Kidney capillary endothelial cell (primary cell): ENCODE measurements around the gene IGF2.

Source experiments
- DNase-seq: peaks from one replicate; pipeline ENCODE4 v3.0.0-alpha.2; 2018; ENCODE audit warnings: low spot score

Gene IGF2

GRCh38 chr11:2153581-2154194 is 14.5 kb upstream of the IGF2 start:
- no peak for DNase-seq

DNA sequence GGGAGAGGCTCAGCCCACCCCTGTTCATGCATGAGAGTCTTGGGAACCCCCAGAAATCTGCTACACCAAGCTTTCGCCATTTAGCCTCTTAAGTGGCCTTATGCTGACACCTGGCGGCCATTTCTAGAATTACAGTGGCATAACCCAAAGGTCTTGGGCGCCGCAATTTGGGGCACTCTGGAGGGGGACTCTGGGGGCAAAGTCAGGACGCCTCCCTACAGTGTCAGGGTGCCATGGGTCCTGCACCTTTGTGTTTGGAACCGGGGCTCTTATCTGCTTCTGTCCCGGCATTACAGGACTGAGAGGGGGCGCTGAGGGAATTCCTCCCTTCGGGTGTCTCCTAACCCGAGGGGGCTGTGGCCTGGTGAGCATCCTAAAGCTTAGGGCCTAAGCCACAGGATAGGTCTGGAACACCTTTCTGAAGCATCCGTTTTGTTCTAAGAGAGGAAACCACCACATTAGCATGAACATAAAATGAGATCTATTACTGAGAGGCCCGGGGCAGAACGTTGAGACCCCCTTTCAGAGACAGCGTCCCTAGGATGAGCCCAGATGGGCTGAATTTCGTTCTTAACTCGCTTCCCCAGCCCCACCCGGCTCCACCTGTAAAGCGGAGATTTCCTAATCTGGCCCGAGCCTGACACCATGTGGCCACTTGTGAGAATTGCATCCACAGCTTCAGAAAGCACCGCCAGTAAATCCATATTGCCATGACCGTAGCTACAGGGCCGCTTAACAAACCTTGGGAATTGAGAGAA is 12.5 kb upstream of the IGF2 start:
- DNase-seq = peak; percentile 56

GRCh38 chr11:2149864-2150847 is 11.0 kb upstream of the IGF2 start:
- peak; percentile 27 for DNase-seq

DNA sequence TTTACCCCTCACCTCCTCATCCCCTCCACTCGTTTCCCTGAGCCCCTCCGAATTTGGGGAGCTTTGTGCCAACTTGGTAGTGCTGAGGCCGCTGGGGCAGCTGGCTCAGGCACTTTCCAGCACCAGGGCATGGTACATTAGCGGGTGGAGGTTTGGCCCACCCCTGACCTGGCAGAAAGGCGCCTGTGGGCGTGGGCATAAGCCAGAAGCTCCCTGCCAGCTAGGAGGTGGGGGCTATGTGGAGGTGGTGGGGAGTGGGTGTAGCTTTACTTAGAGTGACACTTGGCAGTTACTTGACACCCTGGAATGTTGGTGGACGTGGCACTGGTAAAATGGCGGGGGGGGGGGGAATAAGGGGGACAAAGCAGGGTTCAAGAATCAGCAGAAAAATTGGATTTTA is 10.3 kb upstream of the IGF2 start:
- no peak for DNase-seq

DNA sequence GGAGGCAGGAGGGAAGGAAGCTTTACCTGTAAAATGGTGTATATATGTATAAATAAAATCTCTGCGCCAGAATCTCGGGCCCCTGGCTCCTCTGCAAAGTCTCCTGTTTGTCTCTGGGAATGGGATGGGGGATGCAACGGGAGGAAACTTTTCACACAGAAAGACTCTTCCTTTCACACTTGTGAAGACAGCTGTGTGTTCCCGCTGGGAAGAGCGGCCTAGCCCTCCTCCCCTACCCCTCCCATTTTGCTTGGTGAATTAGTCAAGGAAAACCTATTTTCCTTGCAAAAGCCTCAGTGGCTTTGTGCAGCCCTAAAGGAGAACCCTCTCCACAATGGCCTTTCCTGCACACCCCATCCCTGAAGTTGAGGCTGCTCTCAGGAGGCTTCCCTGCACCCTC is 9.4 kb upstream of the IGF2 start:
- DNase-seq = no peak

- no peak for DNase-seq
Observed at GRCh38 chr11:2147391-2147790, 8.2 kb upstream of the IGF2 start.

- DNase-seq = no peak
Observed at GRCh38 chr11:2146051-2146450, 6.9 kb upstream of the IGF2 start.

DNA sequence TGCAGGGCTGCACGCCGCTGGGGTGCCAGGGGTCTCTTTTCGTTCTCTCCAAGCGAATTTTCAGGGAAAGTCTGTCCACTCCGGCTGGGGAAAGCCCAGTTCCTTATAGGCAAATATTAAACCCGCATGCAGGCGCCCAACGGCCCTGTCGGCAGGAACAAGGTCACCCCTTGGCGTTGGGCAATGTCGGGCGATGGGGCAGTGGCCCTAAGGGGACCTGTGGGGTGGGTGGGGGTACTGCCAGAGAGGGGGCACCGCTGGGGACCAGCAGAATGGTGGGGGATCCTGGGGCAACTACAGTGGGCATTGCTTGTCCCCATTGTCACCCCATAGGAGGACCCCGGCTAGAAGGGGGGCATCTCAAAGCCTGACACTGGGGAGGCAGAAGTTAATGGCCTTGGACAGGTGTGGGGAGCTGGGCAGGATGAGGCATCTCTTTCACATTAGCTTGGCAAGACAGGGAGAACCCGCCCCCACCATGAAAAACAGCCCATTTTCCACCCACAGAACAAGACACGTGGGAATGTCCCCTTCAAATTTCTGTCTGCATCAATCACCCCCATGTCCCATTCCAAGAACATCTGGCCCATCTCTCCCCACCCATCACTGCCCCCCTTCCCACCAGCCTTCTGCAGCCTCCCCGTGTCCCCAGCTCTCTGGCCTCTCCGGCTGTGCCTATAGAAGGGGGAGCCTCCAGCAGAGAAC is 5.5 kb upstream of the IGF2 start:
- DNase-seq = no peak

- DNase-seq = no peak
Observed at GRCh38 chr11:2143799-2144543, 4.8 kb upstream of the IGF2 start.

DNA sequence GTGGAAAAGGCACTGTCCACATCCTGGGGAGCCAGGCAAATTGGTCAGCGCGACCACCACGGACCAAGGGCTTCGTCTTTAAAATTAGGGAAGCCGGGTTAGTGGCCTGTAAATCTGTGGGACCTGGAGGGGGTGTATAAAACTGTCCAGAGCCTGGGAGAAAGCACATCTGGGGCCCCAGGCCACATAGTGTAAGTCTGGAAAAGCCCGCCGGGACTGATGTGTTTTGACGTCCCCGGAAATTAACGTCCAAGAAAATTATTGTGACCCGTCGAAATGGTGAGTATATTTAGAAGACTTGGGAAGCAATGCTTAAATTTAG is 4.2 kb upstream of the IGF2 start:
- DNase-seq = no peak

- DNase-seq = no peak
Observed at GRCh38 chr11:2142762-2143202, 3.6 kb upstream of the IGF2 start.

DNA sequence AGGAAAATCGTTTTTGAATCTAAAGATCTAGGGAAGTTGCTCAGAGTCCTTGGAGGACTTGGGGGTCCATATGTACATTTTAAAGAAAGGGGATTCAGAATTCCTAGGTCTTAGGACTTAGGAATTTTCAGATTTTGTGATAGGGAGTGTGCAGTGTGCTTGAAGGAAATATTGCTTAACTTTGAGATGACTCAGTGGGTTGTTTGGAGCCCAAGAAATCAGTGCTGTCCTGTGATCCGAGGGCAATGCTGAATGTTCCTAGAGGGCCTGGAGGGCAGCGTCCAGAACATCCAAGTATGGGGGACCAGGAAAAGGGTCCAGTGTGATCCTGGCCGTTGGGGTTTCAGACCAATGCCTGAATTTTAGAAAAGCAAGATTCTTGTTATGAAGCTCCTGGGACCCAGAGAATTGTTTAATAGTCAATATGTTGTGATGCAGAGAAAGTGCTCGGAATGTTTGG is 3.1 kb upstream of the IGF2 start:
- no peak for DNase-seq

GRCh38 chr11:2140411-2141400 is 1.5 kb upstream of the IGF2 start:
- no peak for DNase-seq

DNA sequence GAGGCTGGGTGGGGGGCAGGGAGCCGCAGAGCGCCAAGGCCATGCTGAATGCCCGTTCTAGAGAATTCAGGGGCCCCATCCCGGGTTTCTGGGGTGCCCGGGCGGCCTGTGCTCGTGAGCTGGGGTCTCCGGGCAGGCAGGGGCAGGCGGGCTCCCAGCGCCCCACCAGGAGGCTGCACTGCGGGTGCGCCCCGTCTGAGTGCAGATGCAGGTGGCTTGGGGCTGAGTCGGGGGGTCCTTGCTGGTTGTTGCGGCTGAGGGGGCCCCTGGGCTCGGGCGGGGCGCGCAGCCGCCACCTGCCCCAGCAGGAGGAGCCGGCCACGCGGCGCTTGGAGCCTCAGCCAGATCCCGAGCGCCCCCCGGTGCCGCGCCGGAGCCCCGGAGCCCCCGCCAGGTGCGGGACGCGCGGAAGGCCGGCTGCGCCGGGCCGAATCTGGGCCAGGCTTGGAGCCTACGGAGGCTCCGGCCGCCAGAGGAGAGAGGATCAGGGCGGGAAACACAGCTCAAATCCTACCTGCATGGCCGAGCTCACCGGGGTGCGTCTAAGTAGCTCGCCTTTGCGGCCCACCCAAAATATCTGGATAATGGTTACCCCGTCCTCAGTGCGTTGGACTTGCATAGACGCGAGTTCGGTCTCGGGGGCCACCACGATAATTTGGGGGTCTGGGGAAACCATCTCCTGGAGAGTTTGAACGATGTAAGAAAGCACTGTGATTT is 590 bp upstream of the IGF2 start:
- no peak for DNase-seq

- DNase-seq = no peak
Observed at GRCh38 chr11:2138431-2139122, 612 bp downstream of the IGF2 start.

DNA sequence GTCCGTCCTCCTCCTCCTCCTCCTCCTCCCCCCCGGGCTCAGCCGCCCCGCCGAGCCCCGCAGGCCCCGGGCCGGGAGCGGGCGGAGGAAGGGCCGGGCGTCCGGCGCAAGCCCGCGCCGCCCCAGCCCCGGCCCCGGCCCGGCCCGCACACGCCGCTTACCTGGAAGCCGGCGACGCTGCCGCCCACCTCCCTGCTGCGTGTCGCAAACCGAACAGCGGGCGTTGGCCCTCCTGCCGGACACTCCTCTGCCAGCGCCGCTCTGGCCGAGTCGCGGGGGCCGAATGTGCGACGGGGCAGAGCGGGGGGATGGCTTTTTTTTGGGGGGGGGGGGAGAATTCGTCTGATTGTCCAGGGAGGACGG is 1.1 kb downstream of the IGF2 start:
- no peak for DNase-seq

GRCh38 chr11:2137202-2138067 is 1.8 kb downstream of the IGF2 start:
- peak; percentile 20 for DNase-seq

- DNase-seq = no peak
Observed at GRCh38 chr11:2136952-2137201, 2.3 kb downstream of the IGF2 start.
